Prostate gland (tissue), 2 donors: ENCODE measurements around the gene TMTC1.

Source experiments
- CTCF ChIP-seq, 4 experiments: fragments of 200-600 bp in 2 of 4; fragments of 450-650 bp in 2 of 4; sonication (generic) in 2 of 4; IDR thresholded peaks; 1 replicate in 3 of 4; 2 replicates in 1 of 4; pipeline ENCODE4 v1.5.1; 2016 to 2019; ENCODE audit warnings: antibody characterized with exemption in 4 of 4, mild to moderate bottlenecking in 2 of 4, moderate library complexity in 2 of 4
- POLR2A ChIP-seq: fragments of 450-650 bp; IDR thresholded peaks from one replicate; pipeline ENCODE4 v1.6.1; 2016; ENCODE audit warnings: antibody characterized with exemption, mild to moderate bottlenecking
- POLR2AphosphoS5 ChIP-seq: sonication (generic); formaldehyde crosslinking; IDR thresholded peaks from one replicate; pipeline ENCODE4 v1.6.1; 2017; ENCODE audit warnings: antibody characterized with exemption

GRCh38 chr12:29620030-29620429 is 163.7 kb downstream of the TMTC1 start:
- TF ChIP-seq CTCF (IDR thresholded peaks at IDR 0.05): no peak
- TF ChIP-seq POLR2A: no peak
- no peak for TF ChIP-seq POLR2AphosphoS5
